ENCODE data around the gene KIF14.

The KIF14 gene, protein sequence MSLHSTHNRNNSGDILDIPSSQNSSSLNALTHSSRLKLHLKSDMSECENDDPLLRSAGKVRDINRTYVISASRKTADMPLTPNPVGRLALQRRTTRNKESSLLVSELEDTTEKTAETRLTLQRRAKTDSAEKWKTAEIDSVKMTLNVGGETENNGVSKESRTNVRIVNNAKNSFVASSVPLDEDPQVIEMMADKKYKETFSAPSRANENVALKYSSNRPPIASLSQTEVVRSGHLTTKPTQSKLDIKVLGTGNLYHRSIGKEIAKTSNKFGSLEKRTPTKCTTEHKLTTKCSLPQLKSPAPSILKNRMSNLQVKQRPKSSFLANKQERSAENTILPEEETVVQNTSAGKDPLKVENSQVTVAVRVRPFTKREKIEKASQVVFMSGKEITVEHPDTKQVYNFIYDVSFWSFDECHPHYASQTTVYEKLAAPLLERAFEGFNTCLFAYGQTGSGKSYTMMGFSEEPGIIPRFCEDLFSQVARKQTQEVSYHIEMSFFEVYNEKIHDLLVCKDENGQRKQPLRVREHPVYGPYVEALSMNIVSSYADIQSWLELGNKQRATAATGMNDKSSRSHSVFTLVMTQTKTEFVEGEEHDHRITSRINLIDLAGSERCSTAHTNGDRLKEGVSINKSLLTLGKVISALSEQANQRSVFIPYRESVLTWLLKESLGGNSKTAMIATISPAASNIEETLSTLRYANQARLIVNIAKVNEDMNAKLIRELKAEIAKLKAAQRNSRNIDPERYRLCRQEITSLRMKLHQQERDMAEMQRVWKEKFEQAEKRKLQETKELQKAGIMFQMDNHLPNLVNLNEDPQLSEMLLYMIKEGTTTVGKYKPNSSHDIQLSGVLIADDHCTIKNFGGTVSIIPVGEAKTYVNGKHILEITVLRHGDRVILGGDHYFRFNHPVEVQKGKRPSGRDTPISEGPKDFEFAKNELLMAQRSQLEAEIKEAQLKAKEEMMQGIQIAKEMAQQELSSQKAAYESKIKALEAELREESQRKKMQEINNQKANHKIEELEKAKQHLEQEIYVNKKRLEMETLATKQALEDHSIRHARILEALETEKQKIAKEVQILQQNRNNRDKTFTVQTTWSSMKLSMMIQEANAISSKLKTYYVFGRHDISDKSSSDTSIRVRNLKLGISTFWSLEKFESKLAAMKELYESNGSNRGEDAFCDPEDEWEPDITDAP (N-terminal part only)

DNA sequence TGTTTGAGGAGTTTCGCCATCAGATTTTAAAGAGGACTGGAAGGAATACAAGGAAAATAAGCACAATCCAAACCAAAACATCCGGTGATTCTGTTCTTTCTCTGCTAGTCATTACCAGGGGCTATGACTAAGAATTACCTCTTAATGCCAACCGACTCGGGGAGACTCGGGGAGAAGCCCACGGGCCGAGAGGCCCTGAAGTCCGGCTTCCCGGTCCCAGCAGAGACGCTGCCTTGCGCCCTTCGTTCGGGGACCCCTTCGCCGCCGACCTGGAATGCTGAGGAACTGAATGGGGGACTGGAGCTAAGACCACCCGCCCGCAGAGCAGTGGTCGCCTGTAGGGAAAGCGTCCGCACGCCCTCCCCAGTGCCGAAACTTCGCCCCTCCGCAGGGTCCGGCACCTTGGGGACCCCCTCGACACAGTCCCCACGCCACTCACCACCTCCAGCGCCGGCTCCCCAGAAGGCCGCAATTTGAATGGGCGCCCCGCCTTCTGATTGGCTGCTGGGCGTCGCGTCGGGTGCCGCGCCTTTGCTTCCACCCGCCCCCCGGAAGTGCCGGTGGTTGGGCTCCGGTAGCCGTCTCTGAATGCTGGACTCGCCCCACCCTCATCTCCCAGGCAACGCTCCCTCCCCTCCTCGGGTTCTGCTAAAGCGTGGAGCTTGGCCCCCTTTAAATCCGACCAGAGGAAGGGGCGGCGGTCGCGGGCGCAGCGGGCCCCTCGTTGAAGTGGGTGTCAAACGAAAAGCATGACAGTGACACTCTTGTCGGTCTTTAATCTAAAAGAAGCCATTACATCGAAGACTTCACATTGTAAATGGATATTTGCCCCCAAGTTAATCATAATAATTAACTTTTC lies at the start of gene KIF14:
KIF14 (minus strand) TSS at position 479 of the 859 bp plus-strand sequence. CDS start 2,028 bp downstream, outside the sequence.
- DNase-seq (ENCODE audit: low read depth) = peak; percentile 37

DNA sequence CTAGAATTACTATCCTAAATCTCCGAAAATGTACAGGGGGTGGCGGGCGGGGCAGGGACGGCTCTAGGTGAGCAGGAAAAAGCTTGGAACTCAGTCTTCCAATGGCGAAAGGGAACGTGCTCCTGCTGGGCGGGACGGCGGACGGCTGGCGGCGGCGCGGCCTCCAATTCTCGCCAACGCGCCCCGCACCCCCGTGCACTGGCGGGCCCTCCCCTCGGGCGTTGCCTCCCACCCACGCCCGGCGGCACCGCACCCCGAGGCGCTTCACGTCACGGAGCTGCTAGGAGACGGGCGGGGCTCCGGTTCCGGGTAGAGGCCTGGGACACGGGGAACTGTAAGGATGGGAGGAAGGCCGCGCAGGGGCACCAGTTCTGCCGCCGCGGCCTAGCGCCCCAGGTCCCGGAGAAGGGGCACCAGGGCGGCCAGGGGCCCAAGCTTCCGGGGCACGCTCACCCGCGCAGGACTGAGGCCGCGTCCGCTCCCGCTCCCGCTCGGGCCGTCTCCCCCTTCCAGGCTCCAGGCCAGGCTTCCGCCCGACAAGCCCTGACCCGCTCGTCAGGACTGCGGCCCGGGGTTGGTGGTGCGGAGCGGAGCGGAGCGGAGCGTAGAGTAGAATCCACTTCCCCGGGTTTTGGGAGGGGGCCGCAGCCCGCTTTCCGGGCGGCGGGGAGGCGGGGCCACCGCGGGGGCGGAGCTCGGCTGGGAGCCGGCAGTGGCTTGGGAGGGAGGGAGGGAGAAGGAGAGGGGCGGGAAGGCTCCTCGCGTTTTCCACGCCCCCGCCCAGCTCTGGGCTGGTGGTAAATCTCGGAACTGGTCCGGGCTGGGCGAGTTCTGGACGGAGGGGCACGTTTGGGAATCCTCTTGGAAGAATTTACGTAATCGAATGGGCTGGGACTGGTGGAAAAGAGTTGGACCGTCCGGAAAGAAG lies 49.0 kb upstream of the KIF14 start, which contains the start of gene DDX59:
DDX59 (minus strand) TSS at position 594 of the 928 bp plus-strand sequence. CDS start 3,167 bp downstream, outside the sequence.
- DNase-seq (ENCODE audit: low read depth) = peak; percentile 86

DNA sequence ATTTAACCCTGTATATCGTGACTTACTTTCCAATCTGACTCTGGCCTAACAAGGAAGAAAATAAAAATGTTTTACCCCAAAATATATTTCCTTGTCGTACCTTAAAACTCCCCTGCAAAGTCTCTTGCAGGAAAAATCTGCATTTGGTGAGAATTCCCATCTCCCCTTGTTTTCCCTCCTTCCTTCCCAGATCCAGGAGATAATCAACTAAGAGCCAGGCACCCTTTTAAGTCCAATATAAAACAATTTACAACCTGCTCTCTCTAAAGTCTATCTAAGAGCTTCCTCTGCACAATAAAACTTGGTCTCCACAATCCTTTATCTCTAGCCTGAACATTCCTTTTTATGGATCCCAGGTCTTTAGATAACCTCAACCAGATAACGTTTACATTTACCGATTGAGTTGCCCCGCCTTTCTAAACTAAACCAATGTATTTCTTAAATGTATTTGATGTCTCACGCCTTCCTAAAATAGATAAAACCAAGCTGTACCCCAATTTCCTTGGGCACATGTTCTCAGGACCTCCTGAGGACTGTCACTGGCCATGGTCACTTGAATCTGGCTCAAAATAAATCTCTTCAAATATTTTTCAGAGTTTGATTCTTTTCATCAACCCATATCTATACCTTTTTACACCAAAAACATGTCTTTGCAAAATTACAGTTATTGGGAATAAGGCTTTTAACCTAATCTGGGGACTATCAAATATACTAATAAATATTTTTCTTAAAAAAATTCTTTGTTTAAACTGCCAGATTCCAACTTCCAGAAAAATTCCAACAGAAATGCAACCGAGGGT lies 48.2 kb upstream of the KIF14 start:
- no peak for DNase-seq (ENCODE audit: low read depth)

DNA sequence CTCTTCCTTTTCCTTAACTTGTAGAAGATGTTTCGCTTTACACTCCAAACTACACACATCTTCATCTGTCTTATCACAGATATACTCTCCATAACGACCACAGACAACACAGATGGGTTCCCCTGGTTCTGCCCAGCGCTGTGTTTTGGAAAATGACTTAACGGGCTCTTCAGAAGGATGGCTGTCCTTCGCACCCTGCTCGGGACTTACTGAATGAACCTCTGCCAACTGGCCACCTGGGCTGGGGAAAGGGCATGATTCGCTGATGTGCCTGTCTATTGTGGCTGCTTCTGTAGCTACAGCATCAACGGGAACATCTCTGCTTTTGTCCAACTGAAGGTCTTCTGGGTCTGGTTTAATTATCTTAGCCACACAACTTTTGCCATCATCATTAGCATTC lies 45.8 kb upstream of the KIF14 start:
- DNase-seq (ENCODE audit: low read depth) = no peak

DNA sequence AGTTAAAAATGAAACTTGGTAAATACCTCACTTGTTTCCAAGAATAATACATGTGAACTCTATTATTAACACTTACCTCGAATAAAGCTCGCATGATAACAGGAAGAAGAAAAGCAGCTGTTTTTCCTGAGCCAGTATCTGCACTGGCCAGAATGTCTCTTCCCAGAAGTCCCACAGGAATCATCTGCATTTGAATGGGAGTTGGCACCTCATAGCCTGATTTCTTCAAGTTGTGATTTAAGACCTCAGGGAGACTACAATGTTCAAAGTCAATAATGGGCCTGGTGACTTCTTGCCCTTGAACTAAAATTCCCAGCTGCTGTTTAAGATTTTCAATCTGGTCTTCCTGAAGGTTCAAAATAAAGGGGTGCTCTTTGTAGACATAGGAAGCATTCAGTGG lies 45.3 kb upstream of the KIF14 start:
- no peak for DNase-seq (ENCODE audit: low read depth)

DNA sequence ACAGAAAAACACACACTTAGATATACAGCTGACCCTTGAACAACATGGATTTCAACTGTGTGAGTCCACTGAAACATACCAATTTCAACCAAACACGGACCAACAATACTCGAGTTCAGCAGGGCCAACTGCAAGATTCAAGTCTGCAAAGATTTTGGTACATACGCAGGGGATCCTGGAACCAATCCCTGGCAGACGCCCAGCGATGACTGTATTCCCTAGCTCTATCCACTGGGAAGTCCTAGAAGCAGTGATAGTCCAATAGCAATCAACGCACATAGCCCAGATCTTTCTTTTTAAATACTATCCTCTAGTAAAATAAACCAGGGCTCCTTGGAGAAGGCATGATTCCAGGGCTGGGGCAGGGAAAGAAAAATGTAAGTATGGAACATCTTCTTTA lies 40.2 kb upstream of the KIF14 start:
- no peak for DNase-seq (ENCODE audit: low read depth)

DNA sequence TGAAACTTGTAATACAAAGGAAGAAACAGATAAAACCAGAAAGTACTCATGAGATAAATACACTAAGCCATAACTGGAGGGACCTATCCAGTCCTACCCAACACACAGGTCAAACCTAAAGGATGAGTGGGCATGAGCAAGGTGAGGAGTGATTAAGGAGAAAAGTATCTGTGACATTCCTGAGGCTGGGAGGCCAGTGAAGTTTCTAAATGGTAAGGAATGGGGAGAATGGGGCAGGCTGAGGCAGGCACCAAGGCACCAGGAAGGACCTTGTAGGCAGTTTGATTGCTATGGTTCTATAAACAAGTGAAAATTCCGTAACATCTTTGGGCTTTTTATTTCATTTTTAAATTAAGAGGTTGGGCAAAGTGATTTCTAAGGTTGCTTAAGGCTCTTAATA lies 38.7 kb upstream of the KIF14 start:
- DNase-seq (ENCODE audit: low read depth) = no peak

DNA sequence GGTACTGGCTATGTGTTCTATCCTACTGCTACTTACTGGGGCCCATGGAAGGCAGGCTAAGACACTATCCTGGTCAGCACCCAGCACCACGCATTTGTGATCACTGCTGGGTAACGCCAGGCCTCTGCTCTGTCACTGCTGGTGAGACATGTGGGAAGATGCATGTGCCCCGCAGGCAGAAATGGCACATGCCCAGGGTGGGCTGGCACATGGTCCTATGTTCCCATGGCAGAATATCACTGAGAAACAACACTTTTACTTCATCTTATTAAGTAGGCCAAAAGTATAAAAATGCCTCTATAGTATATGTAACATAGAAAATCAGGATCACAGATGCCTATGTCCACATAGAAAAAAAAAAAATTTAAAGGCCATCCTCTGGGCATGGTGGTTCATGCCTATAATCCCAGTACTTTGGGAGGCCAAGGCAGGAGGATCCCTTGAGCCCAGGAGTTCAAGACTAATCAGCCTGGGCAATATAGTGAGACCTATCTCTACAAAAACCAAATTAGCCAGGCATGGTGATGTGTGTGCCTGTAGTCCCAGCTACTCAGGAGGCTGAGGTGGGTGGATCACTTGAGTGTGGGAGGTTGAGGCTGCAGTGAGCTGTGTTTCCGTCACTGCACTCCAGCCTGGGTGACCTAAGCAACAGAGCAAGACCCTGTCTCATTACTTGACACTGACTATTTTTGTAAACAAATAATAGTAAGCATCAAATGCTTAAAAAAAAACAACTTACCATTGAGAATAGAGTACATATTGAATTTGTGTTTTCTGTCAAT lies 37.7 kb upstream of the KIF14 start:
- DNase-seq (ENCODE audit: low read depth) = no peak

DNA sequence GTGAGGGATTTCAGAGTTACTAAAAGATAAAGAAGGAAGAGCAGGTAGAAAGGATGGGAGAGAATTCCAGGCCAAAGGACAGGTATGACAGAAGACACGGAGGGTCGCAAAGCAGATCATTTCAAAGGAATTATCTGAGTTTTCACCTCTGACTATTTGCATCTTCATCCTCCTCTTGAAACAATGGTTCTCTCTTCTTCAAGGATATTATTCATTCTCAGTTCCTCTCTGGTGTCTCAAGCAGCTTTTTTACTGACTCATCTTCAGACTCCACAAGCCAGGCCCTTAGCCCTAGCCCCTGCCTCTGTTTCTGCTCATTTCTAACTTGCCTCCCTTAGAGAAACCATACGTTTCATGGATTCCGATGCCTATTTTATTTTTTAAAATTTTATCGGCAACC lies 34.1 kb upstream of the KIF14 start:
- no peak for DNase-seq (ENCODE audit: low read depth)

DNA sequence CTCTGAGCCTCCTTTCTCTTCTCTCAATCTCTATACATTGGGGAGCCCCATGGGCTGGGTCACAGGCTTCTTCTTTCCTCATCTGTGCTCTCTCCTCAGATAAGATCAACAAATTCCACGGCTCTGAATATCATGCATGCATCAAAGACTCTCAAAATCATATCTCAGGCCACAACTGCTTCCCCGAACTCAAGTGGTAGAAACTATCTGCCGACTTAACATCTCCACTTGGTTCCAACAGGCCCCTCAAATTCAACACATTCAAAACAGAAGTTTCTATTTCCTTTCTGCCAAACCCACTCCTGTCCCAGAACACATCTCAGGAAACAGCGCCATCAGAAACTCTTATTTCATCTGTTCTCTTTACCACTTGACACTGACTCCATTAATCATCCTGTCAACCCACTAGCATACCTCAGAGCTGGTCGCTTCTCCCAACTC lies 32.5 kb upstream of the KIF14 start:
- no peak for DNase-seq (ENCODE audit: low read depth)

DNA sequence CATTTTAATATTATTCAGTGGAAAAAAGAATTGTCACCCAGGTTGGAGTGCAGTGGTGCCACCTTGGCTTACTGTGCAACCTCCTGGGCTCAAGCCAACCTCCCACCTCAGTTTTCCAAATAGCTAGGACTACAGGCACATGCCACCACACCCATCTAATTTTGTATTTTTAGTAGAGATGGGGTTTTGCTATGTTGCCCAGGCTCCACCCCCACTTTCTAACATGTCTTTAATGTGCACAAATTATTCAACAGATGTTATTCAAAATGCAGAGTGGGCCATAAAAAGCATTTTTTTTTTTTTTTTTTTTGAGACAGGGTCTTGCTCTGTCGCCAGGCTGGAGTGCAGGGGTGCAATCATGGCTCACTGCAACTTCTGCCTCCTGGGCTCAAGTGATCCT lies 31.8 kb upstream of the KIF14 start:
- no peak for DNase-seq (ENCODE audit: low read depth)

DNA sequence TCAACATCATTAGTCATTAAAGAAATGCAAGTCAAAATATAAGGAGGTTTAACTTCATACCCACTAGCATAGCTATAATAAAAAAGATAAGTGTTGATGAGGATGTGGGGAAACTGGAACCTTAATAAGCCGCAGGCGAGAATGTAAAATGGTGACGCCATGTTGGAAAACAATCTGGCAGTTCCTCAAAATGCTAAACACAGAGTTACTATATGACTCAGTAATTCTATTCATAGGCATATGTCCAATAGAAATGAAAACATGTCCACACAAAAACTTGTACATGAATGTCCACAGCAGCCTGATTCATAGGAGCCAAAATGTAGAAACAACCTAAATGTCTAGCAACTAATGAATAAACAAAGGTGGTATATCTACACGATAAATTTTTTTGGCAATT lies 26.0 kb upstream of the KIF14 start:
- no peak for DNase-seq (ENCODE audit: low read depth)

DNA sequence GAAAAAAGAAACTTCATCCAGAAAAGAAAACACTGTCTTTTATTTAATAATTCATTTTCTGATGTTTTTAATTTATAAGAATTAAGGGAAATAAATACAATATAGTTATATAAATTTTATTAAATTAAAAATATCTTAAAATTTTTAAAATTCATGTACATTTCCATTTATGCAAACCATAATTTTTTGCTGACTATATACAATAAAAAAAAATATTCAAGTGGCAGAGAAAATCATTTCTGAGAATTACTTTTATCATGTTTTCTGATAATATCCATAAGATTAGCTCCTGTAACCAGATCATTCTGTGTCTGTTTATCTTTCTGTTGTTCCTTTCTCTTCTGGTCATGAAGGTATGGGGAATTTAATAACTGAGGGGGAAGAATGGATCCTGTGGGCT lies 23.5 kb upstream of the KIF14 start:
- no peak for DNase-seq (ENCODE audit: low read depth)

DNA sequence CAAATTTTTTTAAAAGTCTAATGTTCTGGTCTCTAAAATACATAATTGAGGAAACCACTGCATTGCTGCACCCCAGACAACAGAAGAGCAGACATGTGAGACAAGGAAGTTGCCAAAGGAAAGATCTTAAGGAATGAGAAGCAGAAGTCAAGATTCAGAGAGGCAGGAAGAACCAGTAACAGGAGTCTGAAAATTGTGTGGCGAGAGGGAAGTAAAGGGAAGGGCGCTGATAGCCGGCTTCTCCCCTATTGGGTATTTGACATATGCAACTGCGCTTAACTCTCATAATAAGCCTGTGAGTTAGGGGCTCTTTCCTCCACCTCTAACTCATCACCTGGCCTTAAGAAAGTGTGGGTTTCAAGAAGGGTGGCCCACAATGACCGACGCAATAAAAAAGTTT lies 21.9 kb upstream of the KIF14 start:
- no peak for DNase-seq (ENCODE audit: low read depth)

DNA sequence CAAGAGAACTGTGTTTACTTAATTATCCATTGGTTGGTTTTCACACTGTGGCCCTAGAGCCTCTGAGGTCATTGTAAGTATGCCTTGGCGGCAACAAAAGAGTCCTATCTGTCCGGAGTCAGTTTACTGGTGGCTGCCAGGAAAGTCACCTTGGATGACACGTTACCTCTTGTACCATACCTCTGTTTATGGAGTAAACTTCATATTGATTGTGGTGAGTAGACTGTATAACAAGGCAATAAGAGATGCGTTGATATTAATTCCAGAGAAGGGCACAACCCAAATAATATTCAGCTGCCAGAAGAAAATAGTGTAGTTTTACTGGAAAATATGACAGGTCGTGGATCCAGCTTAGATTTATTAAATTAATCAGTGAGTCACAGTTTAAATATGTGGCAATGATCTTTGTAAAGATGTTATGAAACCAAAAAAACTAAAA lies 20.4 kb upstream of the KIF14 start:
- no peak for DNase-seq (ENCODE audit: low read depth)

DNA sequence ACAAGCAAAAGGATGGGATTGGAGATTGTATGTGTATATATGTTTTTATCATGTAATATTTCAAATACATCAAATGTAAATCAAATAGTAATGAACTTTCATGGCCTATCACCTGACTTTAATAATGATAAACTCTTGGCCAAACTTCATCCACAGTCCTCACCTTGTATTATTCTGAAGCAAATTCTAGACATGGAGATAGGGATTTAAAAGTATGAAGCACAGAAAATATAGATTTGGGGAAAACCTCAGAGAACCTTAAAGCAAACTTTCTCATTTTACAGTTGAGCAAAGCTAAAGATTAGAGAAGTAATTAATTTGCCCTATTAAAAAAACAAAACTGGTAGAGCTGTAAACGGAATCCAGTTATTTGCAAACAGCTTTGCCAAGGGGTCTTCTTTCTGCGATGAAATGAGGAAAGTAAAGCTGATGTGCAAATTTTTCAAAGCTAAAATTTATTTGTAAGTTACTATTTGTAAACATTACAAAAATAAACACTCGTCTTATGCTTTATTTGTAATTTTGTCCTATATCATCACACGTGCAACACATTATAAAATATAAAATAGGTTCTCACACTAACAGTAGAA lies 19.9 kb upstream of the KIF14 start:
- DNase-seq (ENCODE audit: low read depth) = no peak

DNA sequence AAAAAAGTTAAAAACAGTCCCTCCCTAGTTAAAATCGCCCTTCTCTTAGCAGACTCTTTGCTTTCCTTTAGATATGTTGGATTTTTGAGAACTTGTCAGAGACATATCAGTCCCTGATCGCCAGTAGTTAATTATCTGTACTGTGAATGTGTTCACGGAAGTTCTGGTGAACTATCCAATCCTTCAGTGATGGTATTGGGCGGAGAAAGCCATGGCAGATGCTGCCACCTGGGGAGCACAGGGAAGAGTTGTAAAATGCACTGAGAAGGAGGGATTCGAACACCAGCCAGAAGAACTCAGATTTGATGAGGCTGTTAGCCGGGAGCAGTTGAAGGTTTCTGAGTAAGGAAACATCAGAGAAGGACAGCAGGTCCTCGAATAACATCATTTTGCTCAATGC lies 17.5 kb upstream of the KIF14 start:
- DNase-seq (ENCODE audit: low read depth) = no peak

DNA sequence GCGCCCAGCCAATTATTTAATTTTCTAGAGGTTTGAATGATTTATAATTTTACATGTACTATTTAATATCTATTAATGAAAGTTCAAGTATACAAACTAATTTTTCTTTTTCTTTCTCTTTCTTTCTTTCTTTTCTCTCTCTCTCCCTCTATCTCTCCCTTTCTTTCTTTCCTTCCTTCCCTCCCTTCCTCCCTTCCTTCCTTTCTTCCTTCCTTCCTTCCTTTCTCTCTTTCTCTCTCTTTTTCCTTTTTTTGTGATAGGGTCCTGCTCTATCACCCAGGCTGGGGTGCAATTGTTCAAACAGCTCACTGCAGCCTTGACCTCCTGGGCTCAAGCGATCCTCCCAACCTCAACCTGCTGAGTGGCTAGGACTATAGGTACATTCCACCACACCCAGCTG lies 16.1 kb upstream of the KIF14 start:
- no peak for DNase-seq (ENCODE audit: low read depth)
